Epithelial cell of prostate (primary cell): ENCODE data around the gene FCHSD1.
"Not testable (repeated sequence)": the region's sequence is repeated elsewhere in the genome, so short reads cannot be mapped to it uniquely, and the experiment has no call there.

Experiments used
- DNase-seq: peaks from one replicate; pipeline ENCODE4 v3.0.0-alpha.2; 2011; ENCODE audit warnings: low read depth, low spot score
- H3K27ac ChIP-seq: fragments of 450-650 bp; 2 replicates; pipeline ENCODE4 v1.5.1; 2017; ENCODE audit warnings: mild to moderate bottlenecking

The FCHSD1 gene

DNA sequence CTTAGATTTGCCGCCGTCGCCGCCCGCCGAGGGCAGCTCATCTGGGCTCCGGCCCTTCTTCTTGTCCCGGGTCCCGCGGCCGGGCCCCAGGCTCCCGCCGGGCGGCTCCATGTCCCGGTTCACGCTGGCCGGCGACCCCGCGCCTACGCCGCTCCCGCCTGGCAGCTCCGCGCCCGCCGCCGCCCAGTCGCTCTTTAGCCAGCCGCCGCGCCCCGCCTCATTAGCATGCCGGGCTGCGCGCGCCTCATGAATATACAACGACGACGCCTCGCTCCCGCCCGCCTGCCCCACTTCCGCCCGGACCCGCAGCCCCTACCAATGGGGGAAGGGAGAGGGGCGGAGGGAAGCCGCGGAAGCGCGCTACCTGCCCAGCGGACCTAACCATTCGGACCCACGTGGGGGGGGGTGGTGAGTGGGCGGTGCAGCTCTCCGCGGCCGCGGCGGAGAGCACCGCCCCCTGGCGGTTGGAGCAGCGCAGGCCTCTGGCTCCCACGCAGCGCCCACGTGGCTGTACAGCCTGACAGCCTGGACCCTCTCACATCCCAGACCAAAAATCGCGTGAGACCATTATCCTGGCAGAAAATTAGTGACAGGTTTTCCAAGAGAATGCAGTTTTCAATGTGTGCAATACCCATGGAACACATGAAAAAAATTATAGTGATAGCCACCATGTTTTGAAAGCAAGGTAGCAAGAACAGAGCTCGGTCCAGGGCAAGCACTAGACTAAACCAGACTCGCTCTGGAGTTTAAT, 32.2 kb downstream of the FCHSD1 start, which contains the start of gene DIAPH1:
Gene DIAPH1 (minus strand): TSS at position 197 of the 751 bp plus-strand sequence. CDS start 86 bp downstream, at position 111.
- peak; percentile 85 for DNase-seq
- peak within 1 kb of the TSS; percentile 96 for H3K27ac ChIP-seq

DNA sequence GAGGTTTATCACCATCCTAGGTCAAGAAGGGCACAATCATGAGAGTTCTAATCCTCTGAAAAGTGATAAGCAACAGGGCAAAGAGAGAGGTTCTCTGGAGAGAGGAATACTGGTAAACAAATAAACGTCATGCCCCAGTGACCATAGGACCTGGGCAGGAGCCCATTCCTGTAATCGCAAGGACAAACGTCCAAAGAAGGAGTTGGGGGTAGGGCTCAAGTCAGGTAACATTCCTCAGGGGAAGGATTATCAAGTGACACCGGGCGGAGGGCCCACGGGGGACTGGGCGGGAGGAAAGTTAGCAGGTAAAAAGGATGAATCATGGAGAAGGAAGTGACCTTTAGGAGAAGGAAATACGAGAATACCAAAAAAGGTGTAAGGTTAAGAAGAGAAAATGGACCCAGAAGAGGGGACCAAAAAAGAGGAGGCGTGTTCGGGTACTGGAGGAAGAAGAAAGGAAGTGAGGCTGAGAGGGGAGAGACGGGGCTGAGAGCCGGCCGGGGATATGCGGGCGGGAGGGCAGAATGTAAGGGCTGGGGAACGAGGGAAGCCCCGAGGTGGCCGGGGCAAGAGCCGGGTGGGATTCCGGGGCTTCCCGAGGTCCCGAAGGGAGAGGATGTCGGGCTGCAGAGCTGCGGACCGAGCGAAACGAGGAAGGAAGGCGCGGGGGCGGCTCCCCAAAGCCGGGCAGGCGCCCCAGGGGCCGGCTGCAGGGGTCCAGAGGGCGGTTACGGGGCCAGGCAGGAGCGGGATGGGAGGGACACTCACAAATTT, 33.0 kb downstream of the FCHSD1 start:
- H3K27ac ChIP-seq = peak overlapping the region; percentile 96
- DNase-seq = peak; percentile 6

DNA sequence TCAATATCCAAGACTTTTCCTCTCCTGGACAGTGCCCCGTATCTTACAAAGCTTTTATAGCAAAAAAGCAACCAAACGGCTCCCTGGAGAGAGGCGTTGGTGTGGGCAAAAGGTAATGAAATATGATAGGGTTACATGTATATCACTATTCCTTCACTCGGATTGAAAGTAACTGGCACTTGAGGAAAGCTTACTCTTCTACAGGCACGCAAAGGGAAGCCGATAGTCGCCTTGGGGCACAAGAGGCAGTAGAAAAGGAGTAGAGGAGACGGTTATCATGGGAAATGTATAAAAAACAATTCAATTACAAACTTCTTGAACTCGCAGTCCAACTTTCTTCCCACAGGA, 33.6 kb downstream of the FCHSD1 start:
- DNase-seq = no peak
- peak overlapping the region; percentile 96 for H3K27ac ChIP-seq

DNA sequence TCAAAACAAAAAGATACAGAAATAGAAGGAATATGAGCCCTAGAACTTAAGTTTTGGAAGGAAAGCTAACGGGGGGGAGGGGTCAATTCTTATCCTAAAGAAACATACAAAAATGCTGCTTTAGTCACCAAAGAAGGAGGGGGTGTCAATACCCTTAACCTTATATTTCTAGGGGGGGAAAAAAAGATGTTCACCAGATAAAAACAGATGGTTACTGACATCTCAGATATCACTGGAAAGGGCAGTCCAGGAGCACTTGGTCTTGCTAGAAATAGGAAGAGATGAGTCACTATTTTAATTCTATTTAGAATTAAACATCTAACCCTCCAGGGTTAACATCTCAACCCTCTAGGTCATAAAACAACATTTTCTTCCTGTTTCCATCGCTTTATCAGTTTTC, 34.1 kb downstream of the FCHSD1 start:
- DNase-seq = no peak
- H3K27ac ChIP-seq = peak overlapping the region; percentile 96

DNA sequence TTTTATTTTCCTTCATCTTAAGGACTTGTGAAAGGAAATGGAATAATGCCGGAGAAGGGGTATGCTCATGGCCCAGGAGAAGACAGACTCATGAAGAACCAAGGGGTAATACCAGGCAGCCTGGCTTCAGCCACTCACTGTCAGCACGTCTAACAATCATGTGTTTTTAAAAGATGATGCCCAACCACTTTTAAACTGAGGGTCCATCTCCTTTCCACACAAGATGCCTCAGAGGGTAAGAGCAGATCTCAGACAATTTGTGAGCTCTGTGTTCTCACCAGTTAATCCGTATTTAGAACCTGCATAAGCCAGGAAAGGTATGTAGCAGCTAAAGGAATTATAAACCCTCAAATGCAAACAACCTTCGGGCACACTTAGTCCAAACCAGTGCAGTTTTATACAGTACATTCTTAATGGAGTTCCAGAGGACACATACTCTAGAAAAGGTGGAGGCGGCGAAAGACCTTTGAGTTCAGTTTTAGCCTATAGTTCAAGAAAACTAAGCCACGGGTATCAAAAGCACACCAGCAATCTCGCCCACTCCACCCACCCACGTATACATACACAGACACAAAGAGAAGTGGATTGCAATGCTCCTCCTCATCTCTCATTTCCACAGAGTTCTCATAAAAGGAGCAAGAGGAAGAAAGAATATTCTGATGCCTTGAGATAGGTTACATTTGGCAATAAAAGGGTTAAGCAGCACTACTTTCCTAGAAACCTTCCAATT, 35.1 kb downstream of the FCHSD1 start:
- no peak for DNase-seq
- no peak overlapping the region for H3K27ac ChIP-seq

DNA sequence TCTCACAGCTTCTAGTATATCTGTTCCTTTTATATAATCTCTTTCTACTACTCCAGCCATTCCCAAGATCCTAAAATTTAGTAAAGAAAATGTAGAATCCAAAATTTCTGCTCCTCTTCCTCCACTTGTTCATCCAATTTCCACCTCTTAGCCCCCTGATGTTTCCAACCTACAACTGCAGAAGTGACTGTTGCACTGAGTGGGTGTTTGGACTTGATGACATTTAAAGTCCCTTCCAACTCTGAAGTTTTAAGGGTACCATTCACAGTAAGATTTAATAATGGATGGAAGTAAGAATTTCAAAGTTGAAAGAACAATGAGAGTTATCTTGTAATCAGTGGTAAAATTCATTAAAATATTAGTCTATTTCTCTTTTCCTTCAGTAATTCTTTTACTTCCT, 37.9 kb downstream of the FCHSD1 start:
- DNase-seq = no peak
- no peak overlapping the region for H3K27ac ChIP-seq

DNA sequence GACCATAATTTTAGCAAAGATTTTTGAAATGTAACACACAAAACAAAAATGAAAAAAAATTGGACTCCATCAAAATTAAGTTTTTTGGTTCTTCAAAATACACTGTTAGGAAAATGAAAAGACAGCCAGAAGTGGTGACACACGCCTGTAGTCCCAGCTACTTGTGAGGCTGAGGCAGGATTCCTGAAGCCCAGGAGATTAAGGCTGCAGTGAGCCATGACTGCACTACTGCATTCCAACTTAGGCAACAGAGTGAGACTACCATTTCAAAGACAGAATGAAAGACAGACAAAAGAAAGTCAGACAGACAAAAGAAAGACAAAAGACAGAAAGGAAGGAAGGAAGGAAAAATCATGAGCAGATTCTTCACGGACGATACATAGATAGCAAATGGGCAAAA, 39.9 kb downstream of the FCHSD1 start:
- no peak for DNase-seq
- no peak overlapping the region for H3K27ac ChIP-seq

DNA sequence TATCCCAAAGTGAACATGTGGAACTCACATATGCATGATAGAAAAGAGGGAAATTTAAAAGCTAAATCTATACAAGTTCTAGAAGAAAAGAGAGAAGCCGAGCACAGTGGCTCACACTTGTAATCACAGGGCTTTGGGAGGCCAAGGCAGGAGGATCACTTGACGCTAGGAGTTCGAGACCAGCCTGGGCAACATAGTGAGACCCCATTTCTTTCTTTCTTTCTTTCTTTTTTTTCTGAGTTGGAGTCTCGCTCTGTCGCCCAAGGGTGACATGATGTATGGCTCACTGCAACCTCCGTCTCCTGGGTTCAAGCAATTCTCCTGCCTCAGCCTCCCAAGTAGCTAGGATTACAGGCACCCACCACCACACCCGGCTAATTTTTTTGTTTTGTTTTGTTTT, 41.3 kb downstream of the FCHSD1 start:
- DNase-seq, H3K27ac ChIP-seq: not testable (repeated sequence)

DNA sequence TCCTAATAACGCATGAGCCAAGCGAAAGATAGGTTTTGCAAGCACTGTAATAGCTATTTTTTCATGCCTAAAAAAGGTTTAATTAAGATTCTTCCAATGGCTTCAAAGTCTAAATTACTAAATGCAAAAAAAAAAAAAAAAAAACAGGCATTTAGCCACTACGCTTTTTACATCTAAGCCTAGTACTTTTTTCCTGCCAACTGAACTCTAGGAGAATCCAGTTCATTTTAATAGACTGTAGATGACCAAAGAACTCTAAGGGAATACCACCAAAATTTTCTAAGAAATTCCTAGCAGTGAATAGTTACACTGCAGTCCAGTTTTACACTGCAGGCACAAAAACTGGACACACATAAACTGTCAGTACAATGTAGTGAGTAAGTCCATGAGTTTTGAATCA, 42.2 kb downstream of the FCHSD1 start:
- DNase-seq = no peak
- no peak overlapping the region for H3K27ac ChIP-seq

DNA sequence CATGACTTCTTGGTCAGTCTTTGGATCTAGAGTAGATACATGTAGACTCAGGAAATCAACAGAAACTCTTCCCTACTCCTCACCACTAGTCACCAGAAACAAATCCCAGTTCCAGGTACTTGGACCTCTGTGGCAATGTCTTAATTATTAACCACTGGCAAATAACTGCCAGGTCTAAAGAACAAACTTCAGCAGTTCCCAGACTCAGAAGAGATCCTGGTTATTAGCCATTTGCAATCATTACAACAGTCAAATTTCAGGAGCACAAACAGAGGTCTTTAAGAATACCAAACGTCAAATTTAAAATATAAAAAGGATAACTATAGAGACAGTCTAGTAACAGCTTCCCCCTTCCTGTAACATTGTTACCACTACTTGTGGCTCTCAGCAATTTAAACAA, 42.7 kb downstream of the FCHSD1 start:
- no peak for DNase-seq
- H3K27ac ChIP-seq = peak overlapping the region; percentile 16

DNA sequence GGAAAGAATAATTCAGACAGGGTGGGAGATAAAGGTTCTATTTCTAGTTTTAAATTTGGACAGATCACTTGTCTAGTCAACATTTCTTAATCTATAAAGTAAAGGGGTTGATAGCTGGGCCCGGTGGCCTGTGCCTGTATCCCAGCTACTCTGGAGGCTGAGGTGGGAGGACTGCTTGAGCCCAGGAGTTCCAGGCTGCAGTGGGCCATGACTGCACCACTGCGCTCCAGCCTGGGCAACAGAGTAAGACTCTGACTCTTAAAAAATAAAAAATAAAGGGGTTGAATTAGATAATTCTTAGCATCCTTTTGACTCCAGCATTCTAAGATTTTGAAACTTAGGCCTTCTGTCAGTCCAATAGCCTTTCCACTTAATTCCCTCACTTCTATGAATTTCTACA, 43.2 kb downstream of the FCHSD1 start:
- peak overlapping the region; percentile 16 for H3K27ac ChIP-seq

DNA sequence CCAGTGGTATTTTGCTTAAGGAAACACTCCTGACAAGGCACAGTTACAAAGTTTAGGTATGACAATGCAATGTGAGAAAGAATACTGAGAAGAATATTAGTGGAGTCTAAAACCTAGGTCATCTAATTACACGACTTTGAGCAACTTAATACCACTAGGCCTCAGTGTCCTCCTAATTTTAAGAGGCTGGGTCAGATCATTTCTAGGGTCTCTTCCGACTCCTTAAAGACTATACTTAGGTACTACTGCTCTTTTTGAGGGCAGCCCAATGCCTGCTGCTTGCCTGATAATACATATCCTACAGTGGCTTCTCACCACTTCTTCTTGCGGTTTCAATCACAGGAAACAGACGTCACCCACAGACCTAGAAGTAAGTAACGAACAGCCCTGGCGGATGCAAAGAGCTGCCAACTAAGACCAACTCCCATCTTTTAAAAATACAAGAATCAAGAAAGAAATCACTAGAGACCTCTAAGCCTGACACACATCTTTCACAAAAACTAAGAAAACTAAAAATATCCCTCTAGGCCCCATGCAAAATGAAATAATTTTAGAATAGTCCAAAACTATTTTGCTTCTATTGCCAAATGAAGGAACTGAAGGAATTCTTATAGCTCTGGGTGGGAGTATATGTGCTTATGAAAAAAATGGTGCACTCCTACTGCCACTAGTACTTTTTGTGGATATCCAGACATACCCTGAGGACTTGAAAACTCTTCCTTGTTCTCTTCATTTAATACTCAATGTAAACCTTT, 45.5 kb downstream of the FCHSD1 start:
- H3K27ac ChIP-seq = peak overlapping the region; percentile 81
- DNase-seq = no peak

More for the DNA sequence above, 43.2 kb downstream of the FCHSD1 start:
- DNase-seq = no peak

DNA sequence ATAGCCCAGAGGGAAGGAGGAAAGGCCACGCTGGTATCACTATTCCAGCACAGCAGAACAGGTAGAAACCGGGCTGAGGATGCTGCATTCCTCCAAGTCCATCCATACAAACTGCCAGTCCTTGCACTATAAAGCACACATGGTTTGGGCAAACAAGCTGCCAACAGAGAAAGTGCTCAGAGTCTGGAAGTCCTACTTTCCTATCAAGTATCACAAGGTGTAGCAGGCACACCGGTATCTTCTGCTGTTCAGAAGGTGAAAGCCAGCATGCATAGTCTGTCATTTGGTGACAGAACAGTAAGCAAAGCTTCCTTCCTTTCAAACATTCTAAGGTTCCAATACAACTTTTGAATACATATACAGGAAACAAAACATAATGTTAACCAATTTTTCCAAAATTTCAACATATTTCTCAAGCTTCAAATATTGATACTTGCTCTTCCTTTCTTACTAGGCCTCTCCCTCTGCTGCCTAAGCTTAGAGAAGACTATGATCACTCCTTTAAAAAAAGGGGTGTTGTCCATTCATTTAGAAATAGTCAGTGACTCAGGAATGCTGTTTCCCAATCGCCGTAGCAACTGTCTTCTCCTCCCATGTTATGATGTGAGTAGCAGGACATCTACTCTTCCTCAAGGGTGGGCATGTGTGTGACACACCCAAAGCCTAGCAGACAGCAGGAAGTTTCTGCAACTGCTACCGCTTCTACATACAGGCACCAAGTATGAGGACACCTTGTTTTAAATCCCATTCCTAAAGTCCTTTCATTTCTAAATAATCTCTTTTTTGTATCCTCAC, 47.1 kb downstream of the FCHSD1 start:
- peak; percentile 73 for DNase-seq
- H3K27ac ChIP-seq = peak overlapping the region; percentile 81

DNA sequence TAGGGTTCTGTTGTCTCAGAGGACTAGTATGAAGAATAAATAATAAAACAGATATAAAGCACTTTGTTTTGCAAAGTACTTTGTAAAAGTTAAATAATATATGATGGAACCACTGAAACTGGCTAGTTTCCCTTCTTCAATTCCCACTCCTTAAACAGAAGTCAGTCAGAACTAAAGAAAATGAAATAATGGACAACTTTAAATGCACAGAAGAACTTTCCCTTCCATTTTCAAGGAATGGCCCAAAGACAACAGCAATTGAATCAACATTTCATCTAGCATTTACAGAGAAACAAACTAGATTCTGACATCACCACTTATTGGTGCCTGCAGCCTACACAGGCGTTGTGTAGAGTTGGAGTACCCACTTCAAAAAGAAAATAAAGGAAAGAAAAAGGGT, 48.6 kb downstream of the FCHSD1 start:
- peak overlapping the region; percentile 81 for H3K27ac ChIP-seq

DNA sequence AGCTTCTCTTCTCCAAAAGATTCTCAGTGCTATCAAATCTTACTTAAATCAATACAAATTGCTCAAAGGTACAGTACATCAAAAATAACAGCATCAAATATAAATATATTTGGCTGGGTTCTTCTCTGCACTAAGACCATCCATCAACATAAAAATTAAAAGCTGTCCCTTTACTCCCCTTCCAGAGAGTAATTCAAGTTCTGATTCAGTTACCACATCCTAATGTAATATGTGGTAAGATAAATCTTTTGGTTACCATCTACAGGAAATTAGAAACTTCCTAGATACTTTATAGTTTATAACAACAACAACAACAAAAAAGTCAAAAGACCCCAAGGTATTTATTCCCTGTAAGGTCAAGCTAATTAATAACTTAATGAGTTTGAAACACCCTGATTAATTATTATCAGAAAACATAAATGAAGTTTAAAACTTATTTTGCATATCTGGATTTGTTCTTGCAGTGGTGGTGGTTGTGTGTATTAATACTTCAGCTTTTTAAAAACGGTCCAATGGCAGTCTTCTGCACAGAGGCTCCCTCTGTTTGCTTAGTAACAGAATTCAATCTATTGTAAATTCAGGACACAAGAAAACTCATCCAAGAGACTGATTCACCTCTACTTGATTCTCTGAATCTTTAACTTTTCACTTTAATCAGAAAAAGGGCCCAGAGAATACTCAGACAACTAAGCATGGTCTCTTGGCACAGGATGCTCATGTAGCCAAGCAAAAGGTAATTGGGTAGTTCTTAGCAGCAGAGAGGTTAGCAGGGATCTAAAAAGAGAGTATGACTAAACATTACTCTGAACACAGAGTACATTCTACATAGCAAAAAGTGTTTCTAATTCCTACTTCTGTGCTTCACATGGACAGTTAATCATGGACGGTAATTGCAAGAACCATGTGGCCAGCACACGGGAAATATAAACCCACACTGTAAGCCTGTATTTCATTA, 52.5 kb downstream of the FCHSD1 start:
- DNase-seq = no peak
- H3K27ac ChIP-seq = peak overlapping the region; percentile 47

More for the DNA sequence above, 48.6 kb downstream of the FCHSD1 start:
- DNase-seq = no peak

DNA sequence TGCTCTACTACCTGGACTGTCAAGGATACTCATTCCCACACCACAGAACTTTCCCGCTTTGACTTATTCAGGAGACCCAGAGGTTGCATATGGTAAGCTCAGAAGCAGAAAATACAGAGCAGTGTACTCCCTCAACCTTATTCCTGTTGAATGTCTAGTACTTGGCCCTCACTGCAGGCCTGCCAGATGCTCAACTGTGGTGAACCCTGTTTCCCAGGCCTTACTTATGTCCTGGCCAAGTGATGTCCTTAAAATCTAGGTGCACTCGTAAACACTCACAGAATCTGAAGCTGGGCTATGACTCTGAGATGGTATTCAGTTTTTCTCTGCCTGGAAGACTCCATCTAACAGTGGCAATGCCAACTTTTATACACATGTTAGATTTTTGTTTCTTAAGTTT, 53.4 kb downstream of the FCHSD1 start:
- H3K27ac ChIP-seq = peak overlapping the region; percentile 47

DNA sequence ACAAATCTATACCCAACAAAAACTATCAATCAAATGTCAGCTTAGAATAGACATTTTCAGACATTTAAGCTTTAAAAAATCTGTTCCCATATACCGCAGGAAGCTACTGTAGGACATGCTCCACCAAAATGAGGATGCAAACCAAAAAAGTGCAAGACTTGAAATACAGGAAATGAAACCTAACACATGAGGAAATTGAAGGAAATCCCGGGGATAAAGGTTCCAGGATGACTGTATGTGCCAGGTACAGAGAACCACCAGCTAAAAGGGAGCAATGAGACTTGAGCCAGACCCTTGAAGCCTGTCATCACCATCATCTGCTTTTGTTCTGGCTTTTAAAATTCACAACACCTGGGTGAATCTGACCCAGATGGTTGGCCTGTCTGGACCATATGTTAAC, 53.8 kb downstream of the FCHSD1 start:
- DNase-seq = no peak
- H3K27ac ChIP-seq = peak overlapping the region; percentile 47

More for the DNA sequence above, 53.4 kb downstream of the FCHSD1 start:
- no peak for DNase-seq

DNA sequence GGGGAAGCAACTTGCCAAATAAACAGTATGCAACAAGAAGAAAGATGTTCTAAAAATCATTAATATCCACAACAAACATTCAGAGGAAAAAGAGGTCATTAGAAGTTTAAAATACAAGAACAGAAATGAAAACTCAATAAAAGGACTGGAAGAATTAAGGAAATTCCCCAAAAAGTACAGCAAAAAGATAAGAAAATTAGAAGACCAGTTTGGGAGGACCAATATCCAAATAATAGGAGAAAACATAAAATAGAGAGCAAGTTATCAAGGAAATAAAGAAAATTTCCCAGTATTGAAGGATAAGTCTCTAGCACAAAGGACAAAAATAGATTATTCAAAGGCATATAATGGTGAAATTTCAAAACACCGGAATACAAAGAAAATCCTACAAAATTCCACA, 54.4 kb downstream of the FCHSD1 start:
- peak overlapping the region; percentile 47 for H3K27ac ChIP-seq
- DNase-seq = no peak
